ENCODE data around the gene MEOX2. TPM values are rescaled to one million over a fixed set of nuclear protein-coding genes. Genes with fewer than 3 reads are reported as not detected.

Gene MEOX2
- polyA plus RNA-seq, 1 donor (not counting 4 experiments of a cell fraction or from before 2014, with no cell fraction given) = not detected

GRCh38 chr7:15567036-15567435, 119.4 kb downstream of the MEOX2 start:
- Histone ChIP-seq H3K9me3 (ENCODE audit: control insufficient read depth, low read depth, low read length) (no peaks in the 10 kb centered on the region), H3K4me1 (ENCODE audit: control insufficient read depth, extremely low read depth, insufficient read depth, low read length) (no peaks in the 10 kb centered on the region), H3K27ac (ENCODE audit: control insufficient read depth, insufficient read depth, low read length) (no peak overlapping the region), H4K20me1 (ENCODE audit: control insufficient read depth, extremely low read depth, insufficient read depth, low read length) (no peaks in the 10 kb centered on the region), H3K4me2 (ENCODE audit: control insufficient read depth, extremely low read depth, insufficient read depth, low read depth, low read length) (no peak overlapping the region), H3K9ac (ENCODE audit: control insufficient read depth, extremely low read depth, insufficient read depth, low read length) (no peak overlapping the region), H3K36me3 (ENCODE audit: control insufficient read depth in 2 of 2, extremely low read depth in 1 of 2, insufficient read depth in 2 of 2, low read length in 2 of 2) (no peaks in the 10 kb centered on the region), H3K9me1 (ENCODE audit: control insufficient read depth, extremely low read depth, insufficient read depth, low read length) (no peaks in the 10 kb centered on the region), H3K27me3 (ENCODE audit: control insufficient read depth, extremely low read depth, insufficient read depth, low read length) (no peaks in the 10 kb centered on the region), H2AFZ (ENCODE audit: control insufficient read depth, low read length) (no peak overlapping the region), H3K79me2 (ENCODE audit: control insufficient read depth, insufficient read depth, low read length) (no peaks in the 10 kb centered on the region), H3K4me3 (ENCODE audit: control insufficient read depth in 2 of 3, extremely low read depth in 1 of 3, insufficient read depth in 2 of 3, low read depth in 1 of 3, low read length in 3 of 3) (no peak overlapping the region)
- dilution Hi-C loops (cut with MboI; ENCODE audit: extremely low pct_ligation_motif_present, low sequenced_read_pairs) = no loop called here
- TF ChIP-seq CTCF (optimal IDR thresholded peaks at IDR 0.05 in 1 of 3, IDR thresholded peaks at IDR 0.05 in 1 of 3, conservative IDR thresholded peaks at IDR 0.05 in 1 of 3; ENCODE audit: extremely low read depth in 1 of 3, insufficient read depth in 2 of 3, low read length in 3 of 3) (no peak), EZH2 (IDR thresholded peaks at IDR 0.05; ENCODE audit: low read length) (no peak)
- DNase-seq (ENCODE audit: low read depth, low spot score) (no peak), FAIRE-seq (no peak)

GRCh38 chr7:15566476-15566875, 120.0 kb downstream of the MEOX2 start:
- DNase-seq (ENCODE audit: low read depth, low spot score) = no peak
- dilution Hi-C loops (cut with MboI; ENCODE audit: extremely low pct_ligation_motif_present, low sequenced_read_pairs) = no loop called here
- no peaks in the 10 kb centered on the region for H3K27me3 ChIP-seq (ENCODE audit: control insufficient read depth, extremely low read depth, insufficient read depth, low read length)
- no peaks in the 10 kb centered on the region for H3K9me1 ChIP-seq (ENCODE audit: control insufficient read depth, extremely low read depth, insufficient read depth, low read length)
- FAIRE-seq = no peak
- no peaks in the 10 kb centered on the region for H3K79me2 ChIP-seq (ENCODE audit: control insufficient read depth, insufficient read depth, low read length)
- H3K4me2 ChIP-seq (ENCODE audit: control insufficient read depth, extremely low read depth, insufficient read depth, low read depth, low read length) = no peak overlapping the region
- H3K27ac ChIP-seq (ENCODE audit: control insufficient read depth, insufficient read depth, low read length) = no peak overlapping the region
- no peaks in the 10 kb centered on the region for H3K36me3 ChIP-seq (ENCODE audit: control insufficient read depth in 2 of 2, extremely low read depth in 1 of 2, insufficient read depth in 2 of 2, low read length in 2 of 2)
- H2AFZ ChIP-seq (ENCODE audit: control insufficient read depth, low read length) = no peak overlapping the region
- H3K4me3 ChIP-seq (ENCODE audit: control insufficient read depth in 2 of 3, extremely low read depth in 1 of 3, insufficient read depth in 2 of 3, low read depth in 1 of 3, low read length in 3 of 3) = no peak overlapping the region
- TF ChIP-seq EZH2 (IDR thresholded peaks at IDR 0.05; ENCODE audit: low read length) (no peak), CTCF (optimal IDR thresholded peaks at IDR 0.05 in 1 of 3, IDR thresholded peaks at IDR 0.05 in 1 of 3, conservative IDR thresholded peaks at IDR 0.05 in 1 of 3; ENCODE audit: extremely low read depth in 1 of 3, insufficient read depth in 2 of 3, low read length in 3 of 3) (no peak)
- no peaks in the 10 kb centered on the region for H4K20me1 ChIP-seq (ENCODE audit: control insufficient read depth, extremely low read depth, insufficient read depth, low read length)
- no peaks in the 10 kb centered on the region for H3K9me3 ChIP-seq (ENCODE audit: control insufficient read depth, low read depth, low read length)
- H3K4me1 ChIP-seq (ENCODE audit: control insufficient read depth, extremely low read depth, insufficient read depth, low read length) = no peaks in the 10 kb centered on the region
- no peak overlapping the region for H3K9ac ChIP-seq (ENCODE audit: control insufficient read depth, extremely low read depth, insufficient read depth, low read length)
